Measurements from ENCODE around the gene ATN1.

The ATN1 gene

GRCh38 chr12:6925540-6926279, 2.0 kb upstream of the ATN1 start:
- peak; percentile 82 for DNase-seq (ENCODE audit: low spot score)

GRCh38 chr12:6928022-6928702, 403 bp downstream of the ATN1 start:
- peak; percentile 45 for DNase-seq (ENCODE audit: low spot score)

GRCh38 chr12:6928703-6929407, 1.1 kb downstream of the ATN1 start:
- DNase-seq (ENCODE audit: low spot score): no peak

GRCh38 chr12:6929466-6930452, 2.0 kb downstream of the ATN1 start:
- no peak for DNase-seq (ENCODE audit: low spot score)

- DNase-seq (ENCODE audit: low spot score): no peak
Measured at GRCh38 chr12:6932766-6933165, 5.0 kb downstream of the ATN1 start.

GRCh38 chr12:6934110-6934509, 6.4 kb downstream of the ATN1 start:
- DNase-seq (ENCODE audit: low spot score): no peak

DNA sequence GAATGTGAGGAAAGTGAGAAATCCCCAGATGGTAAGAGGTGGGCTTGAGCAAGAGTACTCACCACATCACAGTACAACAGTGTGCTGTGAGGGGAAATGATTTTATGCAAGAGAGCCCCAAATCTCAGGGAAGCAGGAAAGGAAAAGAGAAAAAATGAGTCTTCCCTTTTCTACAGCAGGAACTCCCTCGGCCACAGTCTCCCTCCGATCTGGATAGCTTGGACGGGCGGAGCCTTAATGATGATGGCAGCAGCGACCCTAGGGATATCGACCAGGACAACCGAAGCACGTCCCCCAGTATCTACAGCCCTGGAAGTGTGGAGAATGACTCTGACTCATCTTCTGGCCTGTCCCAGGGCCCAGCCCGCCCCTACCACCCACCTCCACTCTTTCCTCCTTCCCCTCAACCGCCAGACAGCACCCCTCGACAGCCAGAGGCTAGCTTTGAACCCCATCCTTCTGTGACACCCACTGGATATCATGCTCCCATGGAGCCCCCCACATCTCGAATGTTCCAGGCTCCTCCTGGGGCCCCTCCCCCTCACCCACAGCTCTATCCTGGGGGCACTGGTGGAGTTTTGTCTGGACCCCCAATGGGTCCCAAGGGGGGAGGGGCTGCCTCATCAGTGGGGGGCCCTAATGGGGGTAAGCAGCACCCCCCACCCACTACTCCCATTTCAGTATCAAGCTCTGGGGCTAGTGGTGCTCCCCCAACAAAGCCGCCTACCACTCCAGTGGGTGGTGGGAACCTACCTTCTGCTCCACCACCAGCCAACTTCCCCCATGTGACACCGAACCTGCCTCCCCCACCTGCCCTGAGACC, 7.8 kb downstream of the ATN1 start:
- DNase-seq (ENCODE audit: low spot score): no peak

DNA sequence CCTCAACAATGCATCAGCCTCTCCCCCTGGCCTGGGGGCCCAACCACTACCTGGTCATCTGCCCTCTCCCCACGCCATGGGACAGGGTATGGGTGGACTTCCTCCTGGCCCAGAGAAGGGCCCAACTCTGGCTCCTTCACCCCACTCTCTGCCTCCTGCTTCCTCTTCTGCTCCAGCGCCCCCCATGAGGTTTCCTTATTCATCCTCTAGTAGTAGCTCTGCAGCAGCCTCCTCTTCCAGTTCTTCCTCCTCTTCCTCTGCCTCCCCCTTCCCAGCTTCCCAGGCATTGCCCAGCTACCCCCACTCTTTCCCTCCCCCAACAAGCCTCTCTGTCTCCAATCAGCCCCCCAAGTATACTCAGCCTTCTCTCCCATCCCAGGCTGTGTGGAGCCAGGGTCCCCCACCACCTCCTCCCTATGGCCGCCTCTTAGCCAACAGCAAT, 8.5 kb downstream of the ATN1 start:
- no peak for DNase-seq (ENCODE audit: low spot score)

GRCh38 chr12:6936636-6937480, 9.1 kb downstream of the ATN1 start:
- DNase-seq (ENCODE audit: low spot score): no peak

DNA sequence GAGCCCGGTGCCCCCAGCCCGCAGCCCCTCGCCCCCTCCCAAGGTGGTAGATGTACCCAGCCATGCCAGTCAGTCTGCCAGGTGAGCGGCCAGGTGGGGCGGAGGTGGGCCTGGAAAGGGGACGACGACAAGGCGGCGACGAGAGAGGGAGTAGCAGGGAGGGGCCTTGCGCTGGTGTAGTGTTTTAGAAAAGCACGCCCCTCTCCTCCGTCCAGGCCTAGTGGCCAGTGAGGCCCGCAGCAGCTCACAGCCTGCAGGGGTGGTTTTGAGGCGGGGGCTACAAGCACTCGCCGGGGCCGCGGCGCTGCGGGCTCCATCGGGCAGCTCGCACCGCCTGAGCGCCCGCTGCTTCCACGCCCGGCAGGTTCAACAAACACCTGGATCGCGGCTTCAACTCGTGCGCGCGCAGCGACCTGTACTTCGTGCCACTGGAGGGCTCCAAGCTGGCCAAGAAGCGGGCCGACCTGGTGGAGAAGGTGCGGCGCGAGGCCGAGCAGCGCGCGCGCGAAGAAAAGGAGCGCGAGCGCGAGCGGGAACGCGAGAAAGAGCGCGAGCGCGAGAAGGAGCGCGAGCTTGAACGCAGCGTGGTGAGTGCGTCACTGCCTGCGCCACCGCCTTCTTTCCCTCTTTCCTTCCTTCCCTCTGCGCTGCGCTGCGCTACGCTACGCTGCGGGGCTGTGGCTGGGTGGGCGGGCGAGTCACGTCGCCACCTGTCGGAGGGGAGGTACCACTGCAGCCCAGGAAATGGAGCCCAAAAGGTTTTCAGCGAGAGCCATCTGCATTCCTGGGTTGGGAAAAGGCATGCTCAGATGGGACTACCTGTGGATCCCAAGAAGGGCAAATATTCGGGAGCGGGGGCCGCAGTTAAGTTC, 10.0 kb downstream of the ATN1 start:
- DNase-seq (ENCODE audit: low spot score): peak; percentile 92

DNA sequence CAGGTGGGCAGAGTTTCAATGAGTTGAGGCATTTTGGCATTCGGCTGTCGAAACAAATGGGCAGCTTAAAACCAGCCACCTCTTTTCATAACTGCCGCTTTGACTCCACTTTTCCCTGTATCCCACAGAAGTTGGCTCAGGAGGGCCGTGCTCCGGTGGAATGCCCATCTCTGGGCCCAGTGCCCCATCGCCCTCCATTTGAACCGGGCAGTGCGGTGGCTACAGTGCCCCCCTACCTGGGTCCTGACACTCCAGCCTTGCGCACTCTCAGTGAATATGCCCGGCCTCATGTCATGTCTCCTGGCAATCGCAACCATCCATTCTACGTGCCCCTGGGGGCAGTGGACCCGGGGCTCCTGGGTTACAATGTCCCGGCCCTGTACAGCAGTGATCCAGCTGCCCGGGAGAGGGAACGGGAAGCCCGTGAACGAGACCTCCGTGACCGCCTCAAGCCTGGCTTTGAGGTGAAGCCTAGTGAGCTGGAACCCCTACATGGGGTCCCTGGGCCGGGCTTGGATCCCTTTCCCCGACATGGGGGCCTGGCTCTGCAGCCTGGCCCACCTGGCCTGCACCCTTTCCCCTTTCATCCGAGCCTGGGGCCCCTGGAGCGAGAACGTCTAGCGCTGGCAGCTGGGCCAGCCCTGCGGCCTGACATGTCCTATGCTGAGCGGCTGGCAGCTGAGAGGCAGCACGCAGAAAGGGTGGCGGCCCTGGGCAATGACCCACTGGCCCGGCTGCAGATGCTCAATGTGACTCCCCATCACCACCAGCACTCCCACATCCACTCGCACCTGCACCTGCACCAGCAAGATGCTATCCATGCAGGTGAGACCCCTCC, 10.8 kb downstream of the ATN1 start:
- no peak for DNase-seq (ENCODE audit: low spot score)

DNA sequence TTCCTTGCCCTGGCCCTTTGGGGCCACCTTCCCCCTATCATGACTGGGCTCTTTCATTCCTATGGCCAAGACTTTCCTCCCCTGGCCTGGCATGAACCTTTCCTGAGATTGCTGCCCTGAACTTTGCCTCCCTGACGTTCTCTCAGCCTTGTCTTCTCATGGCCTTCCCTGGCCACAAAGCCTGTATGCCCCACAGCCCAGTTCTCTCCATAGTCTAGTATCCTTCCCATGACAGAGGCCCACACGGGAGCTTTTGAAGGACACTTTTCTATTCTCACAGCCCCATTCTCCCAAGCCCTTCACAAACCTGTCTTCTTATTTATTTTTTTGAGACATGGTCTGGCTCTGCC, 11.4 kb downstream of the ATN1 start:
- no peak for DNase-seq (ENCODE audit: low spot score)

- no peak for DNase-seq (ENCODE audit: low spot score)
Measured at GRCh38 chr12:6941267-6941666, 13.5 kb downstream of the ATN1 start.

- DNase-seq (ENCODE audit: low spot score): no peak
Measured at GRCh38 chr12:6941782-6942181, 14.0 kb downstream of the ATN1 start.

GRCh38 chr12:6942331-6942665, 14.5 kb downstream of the ATN1 start:
- DNase-seq (ENCODE audit: low spot score): no peak

GRCh38 chr12:6943389-6943721, 15.6 kb downstream of the ATN1 start:
- DNase-seq (ENCODE audit: low spot score): peak; percentile 92

DNA sequence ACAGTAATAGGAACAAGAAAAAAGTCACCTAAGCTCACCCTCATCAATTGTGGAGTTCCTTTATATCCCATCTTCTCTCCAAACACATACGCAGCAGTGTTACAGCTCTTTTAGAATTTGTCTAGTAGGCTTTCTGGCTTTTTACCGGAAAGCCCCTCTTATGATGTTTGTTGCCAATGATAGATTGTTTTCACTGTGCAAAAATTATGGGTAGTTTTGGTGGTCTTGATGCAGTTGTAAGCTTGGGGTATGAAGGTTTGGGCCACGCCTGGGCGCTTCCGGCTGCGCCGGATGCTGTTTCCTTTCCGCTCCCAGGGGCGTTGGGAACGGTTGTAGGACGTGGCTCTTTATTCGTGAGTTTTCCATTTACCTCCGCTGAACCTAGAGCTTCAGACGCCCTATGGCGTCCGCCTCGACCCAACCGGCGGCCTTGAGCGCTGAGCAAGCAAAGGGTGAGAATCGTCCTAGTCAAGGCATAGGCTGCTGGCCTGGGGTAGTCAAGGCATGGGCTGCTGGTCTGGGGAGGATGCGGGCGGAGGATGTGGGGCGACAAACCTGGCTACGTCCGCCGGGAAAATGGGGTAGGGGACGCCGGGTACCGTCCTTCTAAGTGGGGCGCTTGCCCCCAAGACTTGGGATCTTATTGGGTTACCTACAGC, 16.1 kb downstream of the ATN1 start, which contains the start of the genes C12orf57 and RNU7-1:
TSS of gene C12orf57 (plus strand) at position 301 of the 659 bp plus-strand sequence. CDS start at position 401, 100 bp downstream.
TSS of gene RNU7-1 (plus strand) at position 95 of the 659 bp plus-strand sequence.
- peak; percentile 77 for DNase-seq (ENCODE audit: low spot score)
